ENCODE results near the gene SYT8.

The SYT8 gene

GRCh38 chr11:1844221-1845094, 9.7 kb downstream of the SYT8 start:
- DNase-seq (ENCODE audit: low read depth, low spot score): no peak

DNA sequence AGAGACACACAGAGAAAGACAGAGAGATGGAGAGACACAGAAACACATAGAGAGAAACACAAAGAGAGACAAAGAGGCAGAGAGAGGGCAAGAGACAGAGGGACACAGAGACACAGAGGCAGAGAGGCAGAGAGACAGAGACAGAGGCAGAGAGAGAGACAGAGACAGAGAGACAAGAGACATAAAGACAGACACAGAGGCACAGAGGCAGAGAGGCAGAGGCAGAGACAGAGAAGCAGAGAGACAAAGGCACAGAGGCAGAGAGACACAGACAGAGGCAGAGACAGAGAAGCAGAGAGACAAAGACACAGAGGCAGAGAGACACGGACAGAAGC, 10.3 kb downstream of the SYT8 start:
- DNase-seq (ENCODE audit: low read depth, low spot score): no peak

- no peak for DNase-seq (ENCODE audit: low read depth, low spot score)
Measured at GRCh38 chr11:1845561-1846452, 11.0 kb downstream of the SYT8 start.

- DNase-seq (ENCODE audit: low read depth, low spot score): no peak
Measured at GRCh38 chr11:1846453-1846932, 11.7 kb downstream of the SYT8 start.

DNA sequence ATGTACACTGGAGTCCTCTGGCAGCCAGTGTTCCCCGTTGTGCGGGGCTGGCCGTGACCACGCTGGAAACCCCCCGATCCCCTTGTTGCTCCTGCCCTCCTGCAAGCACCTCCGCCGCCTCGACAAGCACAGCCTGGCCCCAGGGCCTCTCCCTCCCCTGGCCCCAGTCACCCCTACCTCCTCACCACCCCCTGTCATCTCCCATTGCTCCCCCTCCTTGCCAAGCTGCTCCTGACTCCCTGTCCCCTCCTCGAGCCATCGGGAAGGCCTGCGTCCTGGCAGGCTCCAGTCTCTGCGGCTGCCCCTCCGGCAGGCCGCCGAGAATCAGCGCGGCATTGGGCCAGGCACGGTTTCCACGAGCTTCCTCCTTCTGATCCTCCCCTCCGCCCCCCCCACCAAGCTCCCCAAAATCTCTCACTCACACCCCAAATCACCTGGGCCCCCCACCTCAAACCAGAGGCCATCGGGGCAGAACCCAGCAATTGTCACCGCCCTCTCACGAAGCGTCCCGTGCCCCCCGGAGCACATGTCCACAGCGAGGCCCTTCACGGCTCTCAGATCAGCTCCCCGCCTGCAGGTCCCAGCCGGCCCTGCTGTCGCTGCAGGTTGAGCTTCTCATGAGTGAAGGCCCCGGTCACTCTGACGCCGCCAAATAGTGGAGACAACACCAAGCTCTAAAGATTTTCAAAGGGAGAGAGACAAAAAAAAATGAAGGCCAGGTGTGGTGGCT, 12.4 kb downstream of the SYT8 start:
- DNase-seq (ENCODE audit: low read depth, low spot score): no peak

- DNase-seq (ENCODE audit: low read depth, low spot score): no peak
Measured at GRCh38 chr11:1847926-1848639, 13.3 kb downstream of the SYT8 start.

DNA sequence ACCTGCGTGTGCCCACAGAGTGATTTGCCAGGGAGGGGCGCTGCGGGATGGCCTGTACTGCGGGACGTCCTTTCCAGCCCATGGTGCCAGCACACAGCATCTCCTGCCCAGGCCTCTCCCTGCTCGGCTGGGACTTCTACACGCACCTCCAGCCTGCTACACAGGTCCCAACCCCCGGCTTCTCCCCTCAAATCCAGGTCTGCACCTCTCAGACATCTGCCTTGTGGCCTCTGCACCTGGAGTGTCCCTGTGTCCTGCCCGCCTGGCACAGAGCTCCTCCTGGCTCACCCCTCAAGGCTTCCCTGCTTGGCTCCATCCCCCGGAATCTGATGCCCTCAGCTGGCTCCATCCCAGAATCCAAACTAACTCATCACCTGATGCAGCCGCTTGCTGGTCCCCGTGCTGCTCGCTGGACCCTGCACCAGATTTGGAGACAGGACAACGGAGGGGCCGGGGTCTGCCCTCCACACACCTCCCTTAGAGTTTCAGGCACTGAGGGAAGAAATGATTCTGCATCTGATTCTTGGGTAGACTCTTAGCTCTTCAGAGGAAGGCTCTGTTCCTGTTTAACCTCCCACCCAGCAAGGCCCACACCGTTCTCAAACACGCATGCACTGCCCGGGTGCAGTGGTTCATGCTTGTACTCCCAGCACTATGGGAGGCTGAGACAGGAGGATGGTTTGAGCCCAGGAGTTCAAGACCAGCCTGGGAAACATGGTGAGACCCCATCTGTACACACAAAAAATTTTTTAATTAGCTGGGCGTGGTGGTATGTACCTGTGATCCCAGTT, 14.0 kb downstream of the SYT8 start:
- DNase-seq (ENCODE audit: low read depth, low spot score): no peak

DNA sequence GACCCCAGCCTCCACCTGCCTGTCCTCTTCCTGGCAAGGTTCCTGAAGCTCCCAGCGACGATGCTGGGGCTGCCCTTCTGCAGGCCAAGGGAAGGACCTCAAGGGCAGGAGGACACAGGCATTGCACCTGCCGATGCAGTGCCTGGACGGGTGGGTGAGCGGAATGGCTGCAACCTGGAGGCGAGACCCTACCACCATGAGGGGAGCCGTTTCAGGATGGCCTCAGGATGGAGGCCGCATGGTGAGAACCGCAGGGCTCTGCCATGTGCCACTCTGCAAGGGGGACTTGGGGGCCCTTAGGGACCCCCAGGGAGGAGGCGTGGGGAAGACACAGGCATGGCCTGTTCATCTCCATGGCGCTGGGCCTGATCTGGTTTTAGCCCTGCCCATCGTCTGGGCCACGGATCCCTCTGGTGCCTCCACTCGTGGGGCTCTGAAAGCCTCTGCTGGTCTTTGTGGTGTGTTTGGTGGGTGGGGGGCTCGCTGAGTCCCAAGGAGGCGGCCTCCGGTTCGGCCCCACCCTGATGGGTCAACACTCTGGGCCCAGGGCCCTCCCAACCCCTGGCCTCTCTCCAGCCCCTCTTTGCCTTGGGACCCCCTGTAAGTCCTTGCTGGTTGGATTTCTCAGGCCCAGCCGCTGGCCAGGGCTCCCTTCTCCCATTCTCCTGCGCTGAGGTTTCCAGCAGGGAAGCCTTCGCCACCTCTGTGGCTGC, 16.8 kb downstream of the SYT8 start:
- DNase-seq (ENCODE audit: low read depth, low spot score): no peak

DNA sequence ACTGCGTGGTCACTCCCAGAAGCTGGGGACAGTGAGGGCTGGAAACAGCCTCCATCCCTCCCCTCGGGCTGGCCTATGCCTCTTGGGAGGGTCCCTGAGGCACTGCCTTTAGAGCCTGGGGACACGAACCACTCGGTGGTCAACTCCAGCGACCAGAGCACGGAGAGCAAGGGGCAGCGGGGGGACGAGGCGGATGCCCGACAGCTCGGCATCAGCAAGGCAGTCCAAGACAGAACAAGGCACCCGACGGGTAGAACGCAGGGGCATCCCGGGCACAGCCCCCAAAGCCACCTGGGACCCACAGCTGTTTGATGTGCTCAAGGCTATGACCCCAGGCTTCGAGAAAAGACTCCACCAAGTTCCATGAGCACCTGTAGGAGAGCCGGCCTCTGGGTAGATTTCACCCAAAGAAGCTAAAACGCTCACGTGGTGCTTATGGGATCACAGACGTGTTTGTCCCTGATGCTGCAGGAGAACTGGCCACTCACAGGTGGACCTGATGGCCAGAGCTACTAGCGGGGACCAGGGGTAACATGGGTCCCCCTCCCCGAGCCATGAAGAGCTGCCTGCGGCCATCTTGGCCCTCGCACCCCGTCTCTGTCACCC, 17.6 kb downstream of the SYT8 start:
- DNase-seq (ENCODE audit: low read depth, low spot score): no peak

- DNase-seq (ENCODE audit: low read depth, low spot score): no peak
Measured at GRCh38 chr11:1852877-1853276, 18.1 kb downstream of the SYT8 start, which contains the start of gene LSP1. LSP1 (plus strand) TSS chr11:1853084; CDS start chr11:1853145, 61 bp downstream.

DNA sequence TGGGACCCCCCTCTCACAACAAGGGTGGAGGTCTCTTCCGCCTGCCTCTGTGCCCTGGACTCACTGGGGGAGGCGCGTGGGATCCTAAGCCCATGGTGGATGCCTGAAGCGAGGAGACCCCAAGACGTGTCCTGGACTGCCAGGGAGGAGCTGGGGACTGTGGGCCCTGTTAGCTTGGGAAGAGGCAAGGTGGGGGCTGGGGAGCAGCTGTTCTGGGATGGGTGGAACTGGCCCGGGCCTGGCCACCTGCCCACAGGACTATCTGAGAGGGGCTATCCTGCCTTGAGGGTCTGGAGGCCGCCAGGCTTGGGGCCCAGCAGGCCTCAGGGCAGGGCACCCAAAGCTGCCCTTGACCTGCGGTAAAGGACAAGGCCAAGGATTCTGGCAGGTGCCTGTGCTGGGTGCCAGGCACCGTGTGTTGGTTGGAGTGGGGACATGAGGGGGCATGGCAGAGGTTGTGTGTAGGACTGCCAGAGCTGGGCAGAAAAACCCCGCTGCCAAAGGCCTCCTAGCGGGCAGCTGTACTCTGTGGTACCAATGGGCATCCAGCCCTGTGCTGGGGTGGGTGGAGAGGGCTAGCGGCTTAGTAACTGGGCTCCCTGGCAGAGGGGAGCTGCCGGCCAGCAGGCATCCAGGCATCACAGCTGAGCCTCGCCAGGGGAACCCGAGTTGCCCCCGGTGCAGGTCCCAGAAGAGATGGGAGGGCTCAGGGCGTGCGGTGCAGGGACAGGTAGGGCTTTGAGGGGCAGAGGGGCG, 18.8 kb downstream of the SYT8 start:
- no peak for DNase-seq (ENCODE audit: low read depth, low spot score)

- no peak for DNase-seq (ENCODE audit: low read depth, low spot score)
Measured at GRCh38 chr11:1854132-1854948, 19.6 kb downstream of the SYT8 start.

DNA sequence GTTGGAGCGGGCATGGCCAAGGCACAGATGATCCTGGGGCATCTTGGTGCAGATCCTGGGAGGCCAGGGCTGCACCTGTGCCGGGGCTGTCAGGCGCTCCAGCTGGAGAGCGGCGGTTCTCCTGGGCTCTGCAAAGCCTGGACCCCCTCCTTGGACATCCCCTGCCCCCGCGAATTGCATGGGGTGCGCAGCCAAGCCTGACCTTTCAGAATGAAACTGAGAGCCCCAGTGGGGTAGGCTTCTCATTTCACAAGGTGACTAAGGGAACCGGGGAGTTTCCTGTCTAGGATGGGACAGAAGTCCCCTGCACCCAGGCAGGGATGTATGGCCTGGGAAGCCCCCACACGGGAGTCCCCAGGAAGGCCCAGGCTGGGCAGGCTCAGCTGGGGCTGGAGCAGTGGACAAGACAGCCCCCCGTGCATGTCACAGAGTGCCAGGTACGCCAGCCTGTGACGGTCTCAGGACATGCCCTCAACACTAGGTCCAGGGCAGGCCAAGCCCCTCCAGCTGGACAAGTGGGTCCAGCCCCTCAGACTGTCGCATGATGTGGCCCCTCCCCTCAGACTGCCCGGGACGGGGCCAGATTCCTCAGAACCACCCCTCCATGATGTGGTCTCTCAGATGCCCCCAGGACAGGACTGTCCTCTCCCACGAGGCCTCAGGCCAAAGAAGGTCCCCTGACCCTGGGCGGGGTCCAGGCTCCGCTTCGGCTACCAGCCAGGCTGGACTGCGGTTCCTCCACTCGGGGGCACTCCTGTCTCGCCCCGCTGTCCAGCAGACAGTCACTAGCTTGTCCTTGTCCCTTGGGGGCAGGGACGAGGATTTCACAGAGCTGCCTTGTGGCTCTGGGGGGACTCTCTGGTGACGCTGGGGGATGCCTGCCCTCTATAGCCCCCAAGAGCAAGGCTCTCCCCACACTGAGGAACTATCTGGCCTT, 20.4 kb downstream of the SYT8 start:
- no peak for DNase-seq (ENCODE audit: low read depth, low spot score)

DNA sequence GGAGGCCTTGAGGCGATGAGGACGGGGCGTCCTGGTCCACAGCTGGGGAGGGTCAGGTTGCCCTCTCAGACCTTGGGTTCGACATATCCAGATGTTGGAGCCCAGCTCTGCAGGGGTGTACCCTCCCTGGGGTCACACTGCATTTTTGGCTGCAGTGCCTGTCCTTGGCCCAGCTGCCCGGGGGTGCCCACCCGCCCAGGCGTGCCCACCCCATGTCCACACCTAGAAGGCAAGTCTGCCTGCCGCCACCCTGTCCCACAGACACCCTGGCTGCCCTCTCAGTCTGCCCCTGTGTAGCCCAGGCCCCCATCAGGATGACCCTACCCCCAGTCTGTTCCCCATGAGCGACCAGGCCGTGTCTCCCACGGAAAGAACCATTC, 21.1 kb downstream of the SYT8 start:
- DNase-seq (ENCODE audit: low read depth, low spot score): no peak

DNA sequence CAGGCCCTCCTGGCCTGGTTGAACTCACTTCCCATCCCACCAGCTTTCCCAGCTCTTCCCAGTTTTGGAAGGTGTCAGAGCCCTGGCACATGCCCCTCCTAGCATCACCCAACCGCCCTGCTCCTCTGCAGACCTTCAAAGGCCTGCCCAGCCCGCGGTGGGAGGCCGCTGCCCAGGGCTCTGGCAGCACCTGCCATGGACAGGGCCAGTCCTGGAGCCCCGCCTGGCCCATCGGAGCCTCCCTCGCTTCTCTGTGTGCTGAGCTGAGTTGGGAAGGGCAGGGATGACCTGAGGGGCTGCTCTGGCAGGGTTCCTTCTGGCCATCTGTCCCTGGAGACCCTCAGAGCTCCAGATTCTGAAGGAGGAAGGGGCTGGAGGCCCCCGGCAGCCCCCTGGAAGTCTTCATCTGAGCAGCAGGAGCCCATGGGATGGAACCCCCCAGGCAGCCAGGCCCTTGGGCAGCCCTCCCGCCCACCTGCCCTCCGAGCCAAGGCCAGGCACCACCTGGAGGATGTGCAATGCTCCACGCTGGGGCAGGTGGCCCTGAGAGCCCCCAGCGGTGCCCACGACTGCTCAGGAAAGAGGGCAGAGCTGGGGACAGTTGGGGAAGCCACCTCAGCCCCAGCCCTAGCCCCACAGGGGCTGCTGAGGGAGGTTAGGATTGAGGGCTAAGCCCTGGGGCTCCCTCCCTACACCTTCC, 21.7 kb downstream of the SYT8 start:
- DNase-seq (ENCODE audit: low read depth, low spot score): no peak

DNA sequence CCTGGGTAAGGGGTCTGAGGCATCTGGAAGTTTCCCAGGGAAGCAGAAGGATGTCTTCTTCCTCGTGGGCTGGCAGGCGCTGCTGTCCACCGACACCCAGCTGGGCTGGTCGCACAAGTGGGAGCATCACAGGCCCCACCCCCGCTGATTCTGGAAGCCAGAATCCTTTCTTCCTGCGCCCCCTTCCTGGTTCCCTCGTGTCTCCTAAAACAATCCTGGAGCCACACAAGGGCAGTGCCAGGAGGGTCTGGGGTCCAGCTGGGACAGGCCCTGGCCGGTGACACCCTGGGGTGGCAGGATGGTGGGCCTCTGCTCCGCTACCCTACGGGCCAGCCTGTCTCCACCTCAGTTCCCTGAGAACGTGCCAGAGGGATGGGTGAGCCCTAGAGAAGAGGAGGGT, 22.3 kb downstream of the SYT8 start:
- no peak for DNase-seq (ENCODE audit: low read depth, low spot score)
